HL-60 (cell line): ENCODE results near the gene CFAP57.

Experiments
- DNase-seq, 2 experiments: peaks; one replicate each; pipeline ENCODE4 v3.0.0-alpha.2; 2010 to 2020; ENCODE audit warnings: low read depth in 1 of 2, low spot score in 1 of 2
- H3K27ac ChIP-seq: fragments of 250-450 bp; sonication (Bioruptor Pico); replicated peaks from 2 replicates; pipeline ENCODE4 v1.5.1; 2020; ENCODE audit warnings: mild to moderate bottlenecking, moderate library complexity
- H3K27me3 ChIP-seq: fragments of 250-450 bp; sonication (Bioruptor Pico); 2 replicates; pipeline ENCODE4 v1.5.1; 2021; ENCODE audit warnings: mild to moderate bottlenecking, moderate library complexity; ENCODE audit not compliant: insufficient read depth, poor library complexity, severe bottlenecking
- H3K4me3 ChIP-seq: replicated peaks from 2 replicates; pipeline ENCODE4 v1.5.1; 2011; ENCODE audit warnings: mild to moderate bottlenecking, control low read depth, low read length; ENCODE audit not compliant: insufficient read depth
- GABPA ChIP-seq: IDR thresholded peaks from 2 replicates; pipeline ENCODE4 v1.6.1; 2012; ENCODE audit warnings: low read depth
- POLR2AphosphoS5 ChIP-seq: IDR thresholded peaks from 2 replicates; pipeline ENCODE4 v1.6.1; 2012; ENCODE audit warnings: low read depth
- SPI1 ChIP-seq: IDR thresholded peaks from 2 replicates; pipeline ENCODE4 v1.6.1; 2012; ENCODE audit warnings: low read depth, mild to moderate bottlenecking, borderline replicate concordance
- long read RNA-seq: library from polyadenylated mRNA; unstranded; transcript quantifications from one replicate; pipeline ENCODE4 v2.0.0, GENCODE V29; 2020
- TF ChIP-seq, protein P1 (sequence below): IDR thresholded peaks from one replicate; pipeline ENCODE4 v1.5.1; 2011; ENCODE audit warnings: low read length, control low read depth, inconsistent platforms; ENCODE audit not compliant: insufficient read depth
- TF ChIP-seq, protein P2 (sequence below): IDR thresholded peaks from 2 replicates; pipeline ENCODE4 v1.6.1; 2012; ENCODE audit warnings: low read depth; ENCODE audit not compliant: insufficient replicate concordance

The CFAP57 gene
- long read RNA-seq, partial matches to known transcripts, result 4 of 6 reads
- long read RNA-seq, other reads (novel, unspliced or antisense), result 2 of 6 reads

DNA sequence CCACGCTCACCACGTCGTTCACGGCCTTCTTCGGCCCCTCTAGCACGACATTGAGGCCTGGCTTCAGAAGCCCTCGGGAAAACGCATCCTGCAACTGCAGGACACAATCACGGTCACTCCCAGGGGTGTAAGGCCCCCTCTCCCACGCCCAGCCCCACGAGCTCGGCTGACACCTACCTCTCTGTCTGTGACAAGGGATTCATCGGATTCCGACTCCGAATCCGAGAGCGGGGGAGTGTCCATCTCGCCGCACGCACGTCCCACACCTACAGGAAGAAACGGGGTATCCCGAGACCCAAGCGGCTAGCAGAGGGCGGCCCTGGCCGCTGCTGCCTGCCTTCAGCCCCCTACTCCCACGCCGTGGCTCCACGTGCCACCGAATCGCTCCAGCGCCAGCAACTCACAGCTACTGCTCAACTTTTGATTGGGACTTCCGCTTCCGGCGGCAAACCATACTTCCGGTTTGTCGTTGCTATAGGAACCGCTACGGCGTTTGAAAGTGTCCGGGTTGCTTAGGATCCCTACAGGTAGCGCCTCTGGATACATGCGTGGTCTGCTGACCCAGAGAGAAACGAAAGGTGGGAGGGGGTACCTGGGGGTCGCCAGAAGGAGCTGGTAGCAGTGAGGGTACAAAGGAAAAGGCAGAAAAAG is at the start of gene CFAP57, which contains the start of gene EBNA1BP2:
Gene CFAP57, plus strand, starts transcription at position 455 of the 651 bp plus-strand sequence. CDS start 424 bp downstream, outside the sequence.
Gene EBNA1BP2, minus strand, starts transcription at position 415 of the 651 bp plus-strand sequence. Its CDS starts 172 bp downstream, at position 243.
- H3K27me3 ChIP-seq, result no peaks in the 10 kb centered on the region
- TF ChIP-seq SPI1, result peak; percentile 53; the same call in 1 of the 2 replicates
- TF ChIP-seq, protein P1, sequence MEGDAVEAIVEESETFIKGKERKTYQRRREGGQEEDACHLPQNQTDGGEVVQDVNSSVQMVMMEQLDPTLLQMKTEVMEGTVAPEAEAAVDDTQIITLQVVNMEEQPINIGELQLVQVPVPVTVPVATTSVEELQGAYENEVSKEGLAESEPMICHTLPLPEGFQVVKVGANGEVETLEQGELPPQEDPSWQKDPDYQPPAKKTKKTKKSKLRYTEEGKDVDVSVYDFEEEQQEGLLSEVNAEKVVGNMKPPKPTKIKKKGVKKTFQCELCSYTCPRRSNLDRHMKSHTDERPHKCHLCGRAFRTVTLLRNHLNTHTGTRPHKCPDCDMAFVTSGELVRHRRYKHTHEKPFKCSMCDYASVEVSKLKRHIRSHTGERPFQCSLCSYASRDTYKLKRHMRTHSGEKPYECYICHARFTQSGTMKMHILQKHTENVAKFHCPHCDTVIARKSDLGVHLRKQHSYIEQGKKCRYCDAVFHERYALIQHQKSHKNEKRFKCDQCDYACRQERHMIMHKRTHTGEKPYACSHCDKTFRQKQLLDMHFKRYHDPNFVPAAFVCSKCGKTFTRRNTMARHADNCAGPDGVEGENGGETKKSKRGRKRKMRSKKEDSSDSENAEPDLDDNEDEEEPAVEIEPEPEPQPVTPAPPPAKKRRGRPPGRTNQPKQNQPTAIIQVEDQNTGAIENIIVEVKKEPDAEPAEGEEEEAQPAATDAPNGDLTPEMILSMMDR, result no peak
- TF ChIP-seq, protein P2, sequence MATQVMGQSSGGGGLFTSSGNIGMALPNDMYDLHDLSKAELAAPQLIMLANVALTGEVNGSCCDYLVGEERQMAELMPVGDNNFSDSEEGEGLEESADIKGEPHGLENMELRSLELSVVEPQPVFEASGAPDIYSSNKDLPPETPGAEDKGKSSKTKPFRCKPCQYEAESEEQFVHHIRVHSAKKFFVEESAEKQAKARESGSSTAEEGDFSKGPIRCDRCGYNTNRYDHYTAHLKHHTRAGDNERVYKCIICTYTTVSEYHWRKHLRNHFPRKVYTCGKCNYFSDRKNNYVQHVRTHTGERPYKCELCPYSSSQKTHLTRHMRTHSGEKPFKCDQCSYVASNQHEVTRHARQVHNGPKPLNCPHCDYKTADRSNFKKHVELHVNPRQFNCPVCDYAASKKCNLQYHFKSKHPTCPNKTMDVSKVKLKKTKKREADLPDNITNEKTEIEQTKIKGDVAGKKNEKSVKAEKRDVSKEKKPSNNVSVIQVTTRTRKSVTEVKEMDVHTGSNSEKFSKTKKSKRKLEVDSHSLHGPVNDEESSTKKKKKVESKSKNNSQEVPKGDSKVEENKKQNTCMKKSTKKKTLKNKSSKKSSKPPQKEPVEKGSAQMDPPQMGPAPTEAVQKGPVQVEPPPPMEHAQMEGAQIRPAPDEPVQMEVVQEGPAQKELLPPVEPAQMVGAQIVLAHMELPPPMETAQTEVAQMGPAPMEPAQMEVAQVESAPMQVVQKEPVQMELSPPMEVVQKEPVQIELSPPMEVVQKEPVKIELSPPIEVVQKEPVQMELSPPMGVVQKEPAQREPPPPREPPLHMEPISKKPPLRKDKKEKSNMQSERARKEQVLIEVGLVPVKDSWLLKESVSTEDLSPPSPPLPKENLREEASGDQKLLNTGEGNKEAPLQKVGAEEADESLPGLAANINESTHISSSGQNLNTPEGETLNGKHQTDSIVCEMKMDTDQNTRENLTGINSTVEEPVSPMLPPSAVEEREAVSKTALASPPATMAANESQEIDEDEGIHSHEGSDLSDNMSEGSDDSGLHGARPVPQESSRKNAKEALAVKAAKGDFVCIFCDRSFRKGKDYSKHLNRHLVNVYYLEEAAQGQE, result peak; percentile 42
- TF ChIP-seq GABPA, result peak; percentile 92
- TF ChIP-seq POLR2AphosphoS5, result peak; percentile 86
- peak within 1 kb of the TSS; percentile 98 for H3K4me3 ChIP-seq
- peak; percentile 93 to 95 for DNase-seq
- peak within 1 kb of the TSS; percentile 69 for H3K27ac ChIP-seq

DNA sequence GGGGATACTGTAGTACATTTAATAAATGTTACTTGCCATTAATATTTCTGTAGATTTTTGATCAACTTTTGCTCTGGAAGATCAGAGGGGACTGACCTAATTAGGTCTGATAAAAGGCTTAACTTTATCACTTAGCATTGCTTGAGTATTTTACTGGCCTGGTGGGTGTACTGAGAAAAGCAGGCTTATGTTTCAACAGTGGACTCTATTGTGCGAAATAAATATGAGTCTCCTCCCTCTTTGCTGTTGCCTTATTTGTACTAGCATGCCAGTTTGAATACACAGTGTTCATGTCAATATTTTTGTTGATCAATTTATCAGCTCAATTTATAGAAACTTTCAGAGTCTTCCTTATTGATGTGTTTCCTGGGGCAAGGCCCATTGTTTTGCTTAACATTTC is 49.1 kb upstream of the CFAP57 start:
- DNase-seq, result no peak
- Histone ChIP-seq H3K27me3 (no peaks in the 10 kb centered on the region), H3K4me3 (no peak overlapping the region), H3K27ac (no peak overlapping the region)
- TF ChIP-seq, protein P2, result no peak
- no peak for TF ChIP-seq SPI1
- TF ChIP-seq GABPA, result no peak
- no peak for TF ChIP-seq POLR2AphosphoS5
- TF ChIP-seq, protein P1, result no peak

DNA sequence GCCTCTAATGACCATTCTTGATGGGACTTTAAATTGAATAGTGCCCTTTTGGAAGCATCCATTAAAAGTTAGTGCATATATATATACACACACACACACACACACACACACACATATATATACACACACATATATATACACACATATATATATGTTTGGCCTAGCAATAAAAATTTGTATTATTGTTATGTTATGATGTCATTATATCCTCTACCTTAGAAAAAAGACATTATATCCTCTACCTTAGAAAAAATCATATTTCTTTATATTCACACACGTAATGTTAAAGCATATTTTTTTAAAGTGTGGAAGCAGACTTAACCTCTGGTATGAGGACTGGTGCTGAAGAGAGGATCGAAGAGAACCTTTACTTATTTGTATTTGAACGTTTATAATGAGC is 43.3 kb upstream of the CFAP57 start:
- Histone ChIP-seq H3K27me3 (no peaks in the 10 kb centered on the region), H3K27ac (no peak overlapping the region), H3K4me3 (no peak overlapping the region)
- DNase-seq, result no peak
- no peak for TF ChIP-seq POLR2AphosphoS5
- TF ChIP-seq, protein P2, result no peak
- no peak for TF ChIP-seq GABPA
- TF ChIP-seq, protein P1, result no peak
- no peak for TF ChIP-seq SPI1
